SK-N-SH (cell line): ENCODE measurements around the gene PROSER2.

Experiments used
- CHD2 ChIP-seq: fragments of 150-350 bp; IDR thresholded peaks from 2 replicates; pipeline ENCODE4 v1.6.1; 2018; ENCODE audit warnings: low read length; ENCODE audit not compliant: partially characterized antibody
- EP300 ChIP-seq, 2 experiments: IDR thresholded peaks; 2 replicates each; pipeline versions ENCODE4 v1.4.0 to v1.6.1; 2012; ENCODE audit warnings: borderline replicate concordance in 1 of 2, low read depth in 1 of 2, low read length in 1 of 2
- EZH2phosphoT487 ChIP-seq: fragments of 200-600 bp; sonication (generic); IDR thresholded peaks from 2 replicates; pipeline ENCODE4 v1.6.1; 2017; ENCODE audit warnings: low read depth, mixed run types, mild to moderate bottlenecking, antibody characterized with exemption, moderate library complexity, borderline replicate concordance
- GABPA ChIP-seq: IDR thresholded peaks from 2 replicates; pipeline ENCODE4 v1.4.0; 2012; ENCODE audit warnings: low read depth, mild to moderate bottlenecking
- JUND ChIP-seq: IDR thresholded peaks from 2 replicates; pipeline ENCODE4 v1.4.0; 2012
- RAD21 ChIP-seq: IDR thresholded peaks from 2 replicates; pipeline ENCODE4 v1.6.1; 2012; ENCODE audit warnings: mild to moderate bottlenecking, low read length
- SMC3 ChIP-seq: IDR thresholded peaks from 2 replicates; pipeline ENCODE4 v1.6.1; 2012; ENCODE audit warnings: low read depth, low read length, improper control_type of control experiment
- TF ChIP-seq, protein P1 (sequence below): IDR thresholded peaks from 2 replicates; pipeline ENCODE4 v1.4.0; 2012; ENCODE audit warnings: low read depth, borderline replicate concordance
- TF ChIP-seq, protein P2 (sequence below): fragments of 200-600 bp; sonication (generic); IDR thresholded peaks from 2 replicates; pipeline ENCODE4 v1.6.1; 2017; ENCODE audit warnings: antibody characterized with exemption, mild to moderate bottlenecking, moderate library complexity
- TF ChIP-seq, protein P3 (sequence below): fragments of 150-350 bp; IDR thresholded peaks from 2 replicates; pipeline ENCODE4 v1.6.1; 2017; ENCODE audit warnings: antibody characterized with exemption, low read length, low read depth, borderline replicate concordance

DNA sequence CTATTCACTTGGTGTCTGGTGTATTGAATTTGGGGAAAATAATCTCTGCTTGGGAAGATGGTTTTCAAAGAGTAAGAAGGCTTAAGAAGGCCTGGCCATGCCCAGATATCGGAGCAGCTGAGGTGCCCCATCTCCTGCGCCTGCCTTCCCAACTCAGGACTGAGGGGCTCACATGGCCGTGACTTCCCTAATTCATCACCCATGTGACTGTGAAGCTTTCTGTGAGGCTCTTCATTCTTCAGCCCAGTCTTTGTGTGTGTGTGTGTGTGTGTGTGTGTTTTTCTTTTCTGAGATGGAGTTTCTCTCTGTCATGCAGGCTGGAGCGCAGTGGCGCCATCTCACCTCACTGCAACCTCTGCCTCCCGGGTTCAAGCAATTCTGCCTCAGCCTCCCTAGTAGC lies 53.2 kb downstream of the PROSER2 start:
- TF ChIP-seq, protein P1, sequence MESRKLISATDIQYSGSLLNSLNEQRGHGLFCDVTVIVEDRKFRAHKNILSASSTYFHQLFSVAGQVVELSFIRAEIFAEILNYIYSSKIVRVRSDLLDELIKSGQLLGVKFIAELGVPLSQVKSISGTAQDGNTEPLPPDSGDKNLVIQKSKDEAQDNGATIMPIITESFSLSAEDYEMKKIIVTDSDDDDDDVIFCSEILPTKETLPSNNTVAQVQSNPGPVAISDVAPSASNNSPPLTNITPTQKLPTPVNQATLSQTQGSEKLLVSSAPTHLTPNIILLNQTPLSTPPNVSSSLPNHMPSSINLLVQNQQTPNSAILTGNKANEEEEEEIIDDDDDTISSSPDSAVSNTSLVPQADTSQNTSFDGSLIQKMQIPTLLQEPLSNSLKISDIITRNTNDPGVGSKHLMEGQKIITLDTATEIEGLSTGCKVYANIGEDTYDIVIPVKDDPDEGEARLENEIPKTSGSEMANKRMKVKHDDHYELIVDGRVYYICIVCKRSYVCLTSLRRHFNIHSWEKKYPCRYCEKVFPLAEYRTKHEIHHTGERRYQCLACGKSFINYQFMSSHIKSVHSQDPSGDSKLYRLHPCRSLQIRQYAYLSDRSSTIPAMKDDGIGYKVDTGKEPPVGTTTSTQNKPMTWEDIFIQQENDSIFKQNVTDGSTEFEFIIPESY = no peak
- TF ChIP-seq, protein P2, sequence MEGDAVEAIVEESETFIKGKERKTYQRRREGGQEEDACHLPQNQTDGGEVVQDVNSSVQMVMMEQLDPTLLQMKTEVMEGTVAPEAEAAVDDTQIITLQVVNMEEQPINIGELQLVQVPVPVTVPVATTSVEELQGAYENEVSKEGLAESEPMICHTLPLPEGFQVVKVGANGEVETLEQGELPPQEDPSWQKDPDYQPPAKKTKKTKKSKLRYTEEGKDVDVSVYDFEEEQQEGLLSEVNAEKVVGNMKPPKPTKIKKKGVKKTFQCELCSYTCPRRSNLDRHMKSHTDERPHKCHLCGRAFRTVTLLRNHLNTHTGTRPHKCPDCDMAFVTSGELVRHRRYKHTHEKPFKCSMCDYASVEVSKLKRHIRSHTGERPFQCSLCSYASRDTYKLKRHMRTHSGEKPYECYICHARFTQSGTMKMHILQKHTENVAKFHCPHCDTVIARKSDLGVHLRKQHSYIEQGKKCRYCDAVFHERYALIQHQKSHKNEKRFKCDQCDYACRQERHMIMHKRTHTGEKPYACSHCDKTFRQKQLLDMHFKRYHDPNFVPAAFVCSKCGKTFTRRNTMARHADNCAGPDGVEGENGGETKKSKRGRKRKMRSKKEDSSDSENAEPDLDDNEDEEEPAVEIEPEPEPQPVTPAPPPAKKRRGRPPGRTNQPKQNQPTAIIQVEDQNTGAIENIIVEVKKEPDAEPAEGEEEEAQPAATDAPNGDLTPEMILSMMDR = no peak
- no peak for TF ChIP-seq EP300 (IDR thresholded peaks at IDR 0.05; ENCODE audit: borderline replicate concordance in 1 of 2, low read depth in 1 of 2, low read length in 1 of 2)
- TF ChIP-seq, protein P3, sequence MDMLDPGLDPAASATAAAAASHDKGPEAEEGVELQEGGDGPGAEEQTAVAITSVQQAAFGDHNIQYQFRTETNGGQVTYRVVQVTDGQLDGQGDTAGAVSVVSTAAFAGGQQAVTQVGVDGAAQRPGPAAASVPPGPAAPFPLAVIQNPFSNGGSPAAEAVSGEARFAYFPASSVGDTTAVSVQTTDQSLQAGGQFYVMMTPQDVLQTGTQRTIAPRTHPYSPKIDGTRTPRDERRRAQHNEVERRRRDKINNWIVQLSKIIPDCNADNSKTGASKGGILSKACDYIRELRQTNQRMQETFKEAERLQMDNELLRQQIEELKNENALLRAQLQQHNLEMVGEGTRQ = no peak
- no peak for TF ChIP-seq SMC3
- TF ChIP-seq JUND = no peak
- no peak for TF ChIP-seq RAD21
- TF ChIP-seq GABPA = no peak
- no peak for TF ChIP-seq EZH2phosphoT487
- no peak for TF ChIP-seq CHD2
